GM18909 (cell line): ENCODE results near the gene C10orf90.

Experiments
- ATAC-seq: cut with Tn5 transposase; IDR thresholded peaks from one replicate; pipeline ENCODE4 v1.9.1; 2021; ENCODE audit warnings: mild to moderate bottlenecking; ENCODE audit not compliant: unreplicated experiment, poor library complexity

C10orf90 gene

DNA sequence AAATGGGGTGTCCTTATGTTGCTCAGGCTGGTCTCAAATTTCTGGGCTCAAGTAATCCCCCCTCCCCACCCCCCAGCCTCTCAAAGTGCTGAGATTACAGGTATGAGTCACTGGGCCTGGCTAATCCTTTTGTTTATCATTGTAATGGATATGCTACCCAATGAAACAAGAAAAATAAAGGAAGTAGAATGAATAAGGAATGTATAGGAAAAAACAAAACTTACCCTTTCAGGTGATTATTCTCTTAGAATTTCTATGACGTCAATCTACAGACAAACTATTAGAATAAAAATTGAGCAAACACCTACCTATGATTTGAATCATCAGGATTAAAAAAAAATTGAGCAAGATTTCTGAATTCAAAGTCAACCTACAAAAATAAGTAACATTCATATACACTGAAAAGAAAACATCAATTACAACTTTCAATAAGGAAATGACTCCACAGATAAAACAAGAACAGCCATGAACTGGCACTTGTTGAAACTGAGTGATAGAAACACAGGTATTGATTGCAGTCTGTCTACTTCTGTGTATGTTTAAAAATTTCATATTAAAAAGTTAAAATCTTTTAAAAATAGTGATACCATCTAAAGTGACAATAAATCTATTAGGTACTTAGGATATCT lies 294.5 kb downstream of the C10orf90 start:
- no peak for ATAC-seq

DNA sequence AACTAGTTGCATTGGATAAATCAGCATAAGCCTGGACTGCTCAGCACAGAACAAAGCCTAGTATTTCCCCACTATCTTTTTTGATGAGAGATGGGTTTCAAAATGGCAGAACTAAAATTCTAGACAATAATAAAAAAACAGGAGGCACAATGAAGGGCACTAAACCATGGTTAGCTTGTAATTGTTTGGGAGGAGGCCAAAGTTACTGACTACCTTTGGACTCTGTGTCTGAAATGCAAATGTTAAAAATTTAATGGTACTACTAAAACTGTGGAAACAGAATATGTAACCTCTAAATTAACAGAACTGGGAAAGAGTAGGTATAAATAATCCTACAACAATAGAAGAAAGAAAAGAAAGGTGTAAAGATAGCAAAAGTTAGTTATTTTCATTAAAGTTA lies 295.2 kb downstream of the C10orf90 start:
- no peak for ATAC-seq
